Epithelial cell of esophagus (primary cell): ENCODE data around the gene TRIO.

ENCODE experiments used
- DNase-seq: peaks from one replicate; pipeline ENCODE4 v3.0.0; 2010; ENCODE audit warnings: low read depth
- H3K4me3 ChIP-seq: 2 replicates; pipeline ENCODE4 v1.5.1; 2011; ENCODE audit warnings: mild to moderate bottlenecking, low read length, control low read depth
- TF ChIP-seq, protein P1 (sequence below): IDR thresholded peaks from 2 replicates; pipeline ENCODE4 v1.5.1; 2011; ENCODE audit warnings: low read depth, mild to moderate bottlenecking, low read length, control low read depth, inconsistent platforms; ENCODE audit not compliant: insufficient read depth; ENCODE audit errors: missing control alignments

The TRIO gene

DNA sequence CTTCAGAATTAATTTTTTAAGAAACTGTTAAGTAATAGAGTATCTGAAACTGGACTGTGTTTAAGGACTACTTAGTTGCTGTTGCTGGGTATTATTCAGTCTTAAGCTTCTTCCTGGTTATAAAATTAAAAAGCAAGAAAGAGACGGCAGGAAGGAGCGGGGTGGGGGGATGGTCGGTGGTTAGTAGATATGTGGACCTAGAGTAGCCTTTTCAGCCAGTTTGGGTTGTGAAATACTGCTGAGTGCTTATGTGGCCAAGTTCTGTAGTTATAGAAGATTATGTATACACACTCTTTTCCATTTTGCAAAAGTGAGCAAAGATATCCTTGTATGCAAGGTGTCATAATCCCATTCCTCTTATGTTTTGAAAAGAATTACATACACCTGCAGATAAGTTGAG, 28.5 kb downstream of the TRIO start:
- H3K4me3 ChIP-seq: no peak overlapping the region
- TF ChIP-seq, protein P1, sequence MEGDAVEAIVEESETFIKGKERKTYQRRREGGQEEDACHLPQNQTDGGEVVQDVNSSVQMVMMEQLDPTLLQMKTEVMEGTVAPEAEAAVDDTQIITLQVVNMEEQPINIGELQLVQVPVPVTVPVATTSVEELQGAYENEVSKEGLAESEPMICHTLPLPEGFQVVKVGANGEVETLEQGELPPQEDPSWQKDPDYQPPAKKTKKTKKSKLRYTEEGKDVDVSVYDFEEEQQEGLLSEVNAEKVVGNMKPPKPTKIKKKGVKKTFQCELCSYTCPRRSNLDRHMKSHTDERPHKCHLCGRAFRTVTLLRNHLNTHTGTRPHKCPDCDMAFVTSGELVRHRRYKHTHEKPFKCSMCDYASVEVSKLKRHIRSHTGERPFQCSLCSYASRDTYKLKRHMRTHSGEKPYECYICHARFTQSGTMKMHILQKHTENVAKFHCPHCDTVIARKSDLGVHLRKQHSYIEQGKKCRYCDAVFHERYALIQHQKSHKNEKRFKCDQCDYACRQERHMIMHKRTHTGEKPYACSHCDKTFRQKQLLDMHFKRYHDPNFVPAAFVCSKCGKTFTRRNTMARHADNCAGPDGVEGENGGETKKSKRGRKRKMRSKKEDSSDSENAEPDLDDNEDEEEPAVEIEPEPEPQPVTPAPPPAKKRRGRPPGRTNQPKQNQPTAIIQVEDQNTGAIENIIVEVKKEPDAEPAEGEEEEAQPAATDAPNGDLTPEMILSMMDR: no peak
- no peak for DNase-seq

DNA sequence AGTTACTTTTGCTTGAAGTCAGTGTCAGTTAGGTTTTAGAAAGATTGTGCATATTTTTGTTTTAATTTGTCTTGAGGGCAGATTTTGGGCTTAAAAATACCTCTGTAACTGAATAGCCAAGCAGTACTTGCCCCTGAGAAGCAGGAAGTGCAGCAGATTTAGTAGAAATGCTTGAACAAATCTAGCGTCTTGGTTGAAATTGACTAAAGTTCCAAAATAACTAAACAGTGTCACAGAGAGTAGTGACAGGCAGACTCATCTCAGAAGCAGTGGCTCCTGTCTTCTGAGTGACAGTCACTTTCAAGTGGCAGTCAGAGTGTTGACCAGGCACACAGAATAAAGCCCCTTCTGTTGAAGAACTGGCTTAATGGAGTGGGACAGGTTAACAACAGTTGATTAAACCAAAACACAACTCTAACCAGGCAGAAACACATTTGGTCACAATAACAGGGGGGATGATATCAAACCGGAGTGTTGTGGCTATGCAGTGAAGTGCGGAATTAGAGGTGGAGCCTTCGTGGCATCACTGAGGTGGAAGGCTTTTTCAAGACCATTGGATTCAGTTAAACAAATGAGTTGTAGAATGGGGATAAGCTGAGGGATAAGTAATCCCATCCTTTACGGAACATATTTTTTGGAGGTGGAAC, 29.1 kb downstream of the TRIO start:
- TF ChIP-seq, protein P1: no peak
- no peak for DNase-seq
- H3K4me3 ChIP-seq: no peak overlapping the region

DNA sequence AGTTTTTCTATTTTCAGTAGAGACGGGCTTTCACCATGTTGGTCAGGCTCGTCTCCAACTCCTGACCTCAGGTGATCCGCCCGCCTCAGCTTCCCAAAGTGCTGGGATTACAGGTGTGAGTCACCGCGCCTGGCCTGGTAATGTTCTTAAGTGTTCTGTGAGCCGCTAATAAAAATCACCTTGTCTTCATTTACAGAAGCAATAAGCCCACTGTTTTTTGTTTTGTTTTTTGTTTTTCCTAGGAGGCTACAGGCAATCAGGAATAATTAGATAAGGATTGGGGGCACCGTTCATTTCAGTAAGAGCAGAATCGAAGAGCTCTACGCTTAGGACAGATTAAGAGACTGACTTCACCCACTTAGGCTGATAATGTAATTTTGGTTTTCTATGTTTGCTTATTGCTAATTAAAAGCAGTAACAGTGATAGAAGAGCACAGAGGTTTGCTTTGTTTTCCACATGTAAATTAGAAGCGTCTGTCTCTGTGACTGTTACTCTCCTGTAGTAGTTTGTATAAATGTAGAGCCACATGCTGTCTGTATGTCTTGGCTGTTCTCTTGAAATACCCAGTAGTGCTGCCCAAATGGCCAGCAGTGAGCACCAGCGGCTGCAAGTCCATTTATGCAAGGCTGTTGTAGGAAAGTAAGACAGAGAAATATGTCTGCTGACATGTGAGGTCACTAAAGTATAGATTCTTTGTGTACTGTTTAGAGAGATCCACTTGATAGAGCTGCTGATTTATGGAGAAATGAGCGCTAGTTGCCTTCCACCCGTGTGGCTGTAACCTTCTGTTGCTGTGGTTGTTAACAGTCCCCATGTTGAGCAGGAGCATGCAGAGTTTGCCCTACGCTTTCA, 30.5 kb downstream of the TRIO start:
- no peak overlapping the region for H3K4me3 ChIP-seq
- DNase-seq: peak; percentile 65
- TF ChIP-seq, protein P1: no peak

DNA sequence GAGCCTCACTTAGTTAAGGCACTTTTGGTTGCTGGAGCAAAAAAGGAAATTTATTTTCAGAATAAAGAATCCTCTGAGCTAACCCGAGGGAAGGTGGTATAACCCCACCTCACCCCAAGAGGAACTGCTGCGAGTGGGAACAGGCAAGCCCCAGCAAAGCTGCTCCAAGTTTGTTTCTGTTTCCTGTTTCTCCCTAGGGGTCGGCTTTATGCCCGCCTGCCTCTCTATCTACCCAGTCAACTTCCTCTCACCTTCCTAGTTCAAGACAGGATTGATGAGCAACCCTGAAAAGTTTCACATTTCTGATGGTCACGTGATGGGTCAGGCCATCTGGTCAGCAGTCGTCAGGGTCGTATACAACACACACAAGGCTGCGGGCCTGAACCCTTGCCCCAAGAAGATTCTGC, 31.1 kb downstream of the TRIO start:
- DNase-seq: no peak
- TF ChIP-seq, protein P1: no peak
- H3K4me3 ChIP-seq: no peak overlapping the region

DNA sequence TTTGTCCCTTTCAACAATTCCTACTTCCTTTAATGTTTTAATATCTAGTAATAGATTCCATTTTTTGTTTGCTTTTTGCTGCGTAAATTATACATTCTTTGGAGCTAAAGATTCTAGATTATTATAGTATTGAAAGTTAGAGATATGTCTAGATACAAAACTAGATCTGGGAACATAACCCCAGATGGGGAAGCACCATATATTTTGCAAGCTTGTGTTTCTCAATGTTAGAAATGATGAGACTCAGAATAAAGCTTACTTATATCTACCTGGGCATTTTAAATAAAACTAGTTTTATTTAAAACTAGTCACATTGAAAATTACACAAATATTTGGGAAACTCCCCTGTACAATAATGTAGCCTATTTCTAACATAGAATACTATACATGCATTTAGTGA, 32.2 kb downstream of the TRIO start:
- H3K4me3 ChIP-seq: no peak overlapping the region
- DNase-seq: no peak
- TF ChIP-seq, protein P1: no peak

DNA sequence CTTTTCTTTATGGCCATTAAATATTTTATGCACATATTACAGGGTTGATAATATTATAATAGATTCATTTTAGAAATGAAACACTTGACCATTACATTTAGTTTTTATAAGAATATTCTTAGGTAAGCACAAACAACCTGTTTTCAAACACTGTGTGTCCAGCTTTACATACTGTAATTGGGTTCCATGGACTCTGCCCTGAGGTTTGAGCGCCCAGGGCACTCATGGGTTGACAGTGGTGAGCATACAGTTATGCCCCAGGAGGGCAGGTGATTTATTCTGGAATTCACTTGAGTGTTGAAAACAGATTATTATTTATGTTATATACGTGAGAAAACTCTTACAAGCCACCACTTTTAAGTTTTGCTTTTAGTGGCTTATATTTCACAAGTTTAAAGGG, 33.7 kb downstream of the TRIO start:
- no peak overlapping the region for H3K4me3 ChIP-seq
- TF ChIP-seq, protein P1: no peak
- no peak for DNase-seq
